ENCODE results near the gene PLA2G4E. TPM values are rescaled to one million over a fixed set of nuclear protein-coding genes. Genes with fewer than 3 reads are reported as not detected.

The PLA2G4E gene
- total RNA-seq, 2 donors from 2014 or later: not detected

DNA sequence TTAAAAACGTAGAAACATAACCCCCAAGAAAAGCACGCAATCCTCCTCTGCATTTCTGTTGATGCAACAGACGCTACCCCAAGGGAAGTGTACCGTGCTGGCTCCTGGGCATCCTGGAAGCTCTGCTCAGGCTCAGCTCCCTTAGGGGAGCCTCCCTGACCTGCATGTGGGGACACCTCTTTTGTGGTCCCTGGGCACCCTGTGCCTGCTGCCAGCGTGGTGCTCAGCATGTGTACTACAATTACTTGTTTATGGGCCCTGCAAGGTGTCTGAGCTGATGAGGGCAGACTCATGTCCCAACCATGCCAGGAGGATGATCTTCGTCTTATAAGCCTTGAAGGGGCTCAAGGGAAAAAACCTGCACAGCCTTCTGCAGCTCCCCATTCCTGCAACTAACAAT is 66.8 kb downstream of the PLA2G4E start:
- peak; percentile 16 for DNase-seq
- peaks cover 28% of the 10 kb centered on the region for H3K36me3 ChIP-seq (ENCODE audit: control insufficient read depth, insufficient read depth, low read length)
- Mint-ChIP-seq H3K4me3 (no peak overlapping the region), H3K27me3 (ENCODE audit: insufficient read depth) (no peaks in the 10 kb centered on the region), H3K27ac (no peak overlapping the region), H3K36me3 (ENCODE audit: low read depth) (peaks cover 17% of the 10 kb centered on the region), H3K4me1 (peaks cover 16% of the 10 kb centered on the region), H3K9me3 (no peaks in the 10 kb centered on the region)
- no peaks in the 10 kb centered on the region for H3K27me3 ChIP-seq (ENCODE audit: control insufficient read depth, insufficient read depth, low read length, poor library complexity, severe bottlenecking)
- no peak overlapping the region for H3K4me3 ChIP-seq (ENCODE audit: low read length)
- TF ChIP-seq, protein P1, sequence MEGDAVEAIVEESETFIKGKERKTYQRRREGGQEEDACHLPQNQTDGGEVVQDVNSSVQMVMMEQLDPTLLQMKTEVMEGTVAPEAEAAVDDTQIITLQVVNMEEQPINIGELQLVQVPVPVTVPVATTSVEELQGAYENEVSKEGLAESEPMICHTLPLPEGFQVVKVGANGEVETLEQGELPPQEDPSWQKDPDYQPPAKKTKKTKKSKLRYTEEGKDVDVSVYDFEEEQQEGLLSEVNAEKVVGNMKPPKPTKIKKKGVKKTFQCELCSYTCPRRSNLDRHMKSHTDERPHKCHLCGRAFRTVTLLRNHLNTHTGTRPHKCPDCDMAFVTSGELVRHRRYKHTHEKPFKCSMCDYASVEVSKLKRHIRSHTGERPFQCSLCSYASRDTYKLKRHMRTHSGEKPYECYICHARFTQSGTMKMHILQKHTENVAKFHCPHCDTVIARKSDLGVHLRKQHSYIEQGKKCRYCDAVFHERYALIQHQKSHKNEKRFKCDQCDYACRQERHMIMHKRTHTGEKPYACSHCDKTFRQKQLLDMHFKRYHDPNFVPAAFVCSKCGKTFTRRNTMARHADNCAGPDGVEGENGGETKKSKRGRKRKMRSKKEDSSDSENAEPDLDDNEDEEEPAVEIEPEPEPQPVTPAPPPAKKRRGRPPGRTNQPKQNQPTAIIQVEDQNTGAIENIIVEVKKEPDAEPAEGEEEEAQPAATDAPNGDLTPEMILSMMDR (conservative IDR thresholded peaks at IDR 0.05): no peak
- no peak overlapping the region for H3K9ac ChIP-seq (ENCODE audit: extremely low read depth, low read length, poor library complexity, severe bottlenecking)
- 87 to 91% methylated on average over 4 to 6 of the region's 6 CpGs for WGBS, 2 experiments (ENCODE audit: insufficient coverage in 1 of 2, insufficient read length in 1 of 2)
- H3K4me1 ChIP-seq (ENCODE audit: control insufficient read depth, insufficient read depth, low read length): peaks cover 7% of the 10 kb centered on the region
- H3K9me3 ChIP-seq (ENCODE audit: control insufficient read depth, low read length): no peaks in the 10 kb centered on the region
- no peak overlapping the region for H3K27ac ChIP-seq (ENCODE audit: low read depth, low read length)

DNA sequence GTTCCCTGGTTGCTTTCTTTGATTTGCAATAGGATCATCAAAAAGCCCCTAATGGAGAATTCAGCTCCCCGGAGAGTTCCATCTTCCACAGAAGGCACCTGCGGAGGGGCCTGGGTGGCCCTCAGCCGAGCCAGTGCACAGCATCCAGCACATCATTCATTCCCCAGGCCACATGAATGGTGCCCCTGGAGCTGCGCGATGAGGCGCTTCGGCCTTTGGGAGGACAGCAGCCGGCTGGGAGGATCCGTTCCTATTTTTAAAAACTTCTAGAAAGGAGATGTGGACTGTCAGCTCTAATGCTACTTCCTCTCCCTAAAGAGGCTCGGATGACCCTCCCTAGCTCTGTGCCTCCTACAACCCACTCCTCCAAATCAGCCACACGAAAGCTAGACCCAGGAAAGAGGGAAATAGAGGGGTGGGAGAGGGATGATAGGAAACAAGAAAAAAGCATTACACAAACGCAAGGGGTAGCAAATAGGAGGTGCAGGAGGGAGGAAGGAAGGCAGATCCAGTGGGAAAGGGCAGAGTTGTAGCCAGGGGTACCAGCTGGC is 68.8 kb downstream of the PLA2G4E start:
- Mint-ChIP-seq H3K27ac (peak overlapping the region; percentile 18), H3K9me3 (no peaks in the 10 kb centered on the region), H3K27me3 (ENCODE audit: insufficient read depth) (no peaks in the 10 kb centered on the region), H3K36me3 (ENCODE audit: low read depth) (peaks cover 17% of the 10 kb centered on the region), H3K4me3 (no peak overlapping the region), H3K4me1 (peaks cover 9% of the 10 kb centered on the region)
- Histone ChIP-seq H3K4me1 (ENCODE audit: control insufficient read depth, insufficient read depth, low read length) (peaks cover 7% of the 10 kb centered on the region), H3K27me3 (ENCODE audit: control insufficient read depth, insufficient read depth, low read length, poor library complexity, severe bottlenecking) (no peaks in the 10 kb centered on the region), H3K9ac (ENCODE audit: extremely low read depth, low read length, poor library complexity, severe bottlenecking) (no peak overlapping the region), H3K4me3 (ENCODE audit: low read length) (no peak overlapping the region), H3K36me3 (ENCODE audit: control insufficient read depth, insufficient read depth, low read length) (peaks cover 28% of the 10 kb centered on the region), H3K27ac (ENCODE audit: low read depth, low read length) (no peak overlapping the region), H3K9me3 (ENCODE audit: control insufficient read depth, low read length) (no peaks in the 10 kb centered on the region)
- DNase-seq: no peak
- TF ChIP-seq, protein P1 (conservative IDR thresholded peaks at IDR 0.05): no peak
- 93 to 99% methylated on average over 6 to 11 of the region's 12 CpGs for WGBS, 2 experiments (ENCODE audit: insufficient coverage in 1 of 2, insufficient read length in 1 of 2)

DNA sequence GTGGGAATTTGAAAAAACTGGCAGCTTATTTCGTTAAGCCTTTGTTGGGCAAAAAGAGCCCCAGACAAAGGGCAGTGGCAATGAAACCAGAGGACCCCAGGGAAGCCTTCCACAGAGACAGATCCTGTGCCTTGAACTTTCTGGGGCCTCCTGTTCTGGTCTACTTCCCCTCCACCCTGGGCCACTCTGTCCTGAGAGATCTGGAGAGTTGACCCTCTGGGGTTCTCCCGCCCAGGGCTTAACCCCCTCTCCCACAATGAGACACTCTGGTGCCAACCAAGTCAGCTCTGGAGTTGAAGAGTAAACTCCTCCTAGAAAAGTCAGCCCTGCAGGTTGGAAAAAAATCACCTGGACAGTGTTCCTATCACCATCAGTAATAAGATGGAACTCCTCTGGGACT is 69.3 kb downstream of the PLA2G4E start:
- H3K36me3 ChIP-seq (ENCODE audit: control insufficient read depth, insufficient read depth, low read length): peaks cover 28% of the 10 kb centered on the region
- H3K9ac ChIP-seq (ENCODE audit: extremely low read depth, low read length, poor library complexity, severe bottlenecking): no peak overlapping the region
- no peaks in the 10 kb centered on the region for H3K27me3 Mint-ChIP-seq (ENCODE audit: insufficient read depth)
- peak overlapping the region; percentile 55 for H3K27ac Mint-ChIP-seq
- no peaks in the 10 kb centered on the region for H3K9me3 Mint-ChIP-seq
- no peak overlapping the region for H3K27ac ChIP-seq (ENCODE audit: low read depth, low read length)
- TF ChIP-seq, protein P1 (conservative IDR thresholded peaks at IDR 0.05): no peak
- no peak overlapping the region for H3K4me3 Mint-ChIP-seq
- peaks cover 9% of the 10 kb centered on the region for H3K4me1 Mint-ChIP-seq
- H3K4me3 ChIP-seq (ENCODE audit: low read length): no peak overlapping the region
- H3K27me3 ChIP-seq (ENCODE audit: control insufficient read depth, insufficient read depth, low read length, poor library complexity, severe bottlenecking): no peaks in the 10 kb centered on the region
- H3K36me3 Mint-ChIP-seq (ENCODE audit: low read depth): peaks cover 17% of the 10 kb centered on the region
- 40 to 50% methylated on average over 2 of the region's 2 CpGs for WGBS, 2 experiments (ENCODE audit: insufficient coverage in 1 of 2, insufficient read length in 1 of 2)
- H3K4me1 ChIP-seq (ENCODE audit: control insufficient read depth, insufficient read depth, low read length): peaks cover 7% of the 10 kb centered on the region
- no peak for DNase-seq
- H3K9me3 ChIP-seq (ENCODE audit: control insufficient read depth, low read length): no peaks in the 10 kb centered on the region
